Cortex of kidney (tissue), 1 donor: ENCODE data around the gene TUSC2.

Experiments used
- DNase-seq: peaks from one replicate; lab custom pipeline; 2025; lab: John Stamatoyannopoulos, UW

The TUSC2 gene

GRCh38 chr3:50354186-50354764, 26.3 kb upstream of the TUSC2 start:
- DNase-seq: no peak

GRCh38 chr3:50353245-50354004, 25.4 kb upstream of the TUSC2 start:
- DNase-seq: no peak

- DNase-seq: no peak
These were observed 24.8 kb upstream of the TUSC2 start for GRCh38 chr3:50352781-50353180.

GRCh38 chr3:50351323-50351697, 23.3 kb upstream of the TUSC2 start:
- DNase-seq: no peak

DNA sequence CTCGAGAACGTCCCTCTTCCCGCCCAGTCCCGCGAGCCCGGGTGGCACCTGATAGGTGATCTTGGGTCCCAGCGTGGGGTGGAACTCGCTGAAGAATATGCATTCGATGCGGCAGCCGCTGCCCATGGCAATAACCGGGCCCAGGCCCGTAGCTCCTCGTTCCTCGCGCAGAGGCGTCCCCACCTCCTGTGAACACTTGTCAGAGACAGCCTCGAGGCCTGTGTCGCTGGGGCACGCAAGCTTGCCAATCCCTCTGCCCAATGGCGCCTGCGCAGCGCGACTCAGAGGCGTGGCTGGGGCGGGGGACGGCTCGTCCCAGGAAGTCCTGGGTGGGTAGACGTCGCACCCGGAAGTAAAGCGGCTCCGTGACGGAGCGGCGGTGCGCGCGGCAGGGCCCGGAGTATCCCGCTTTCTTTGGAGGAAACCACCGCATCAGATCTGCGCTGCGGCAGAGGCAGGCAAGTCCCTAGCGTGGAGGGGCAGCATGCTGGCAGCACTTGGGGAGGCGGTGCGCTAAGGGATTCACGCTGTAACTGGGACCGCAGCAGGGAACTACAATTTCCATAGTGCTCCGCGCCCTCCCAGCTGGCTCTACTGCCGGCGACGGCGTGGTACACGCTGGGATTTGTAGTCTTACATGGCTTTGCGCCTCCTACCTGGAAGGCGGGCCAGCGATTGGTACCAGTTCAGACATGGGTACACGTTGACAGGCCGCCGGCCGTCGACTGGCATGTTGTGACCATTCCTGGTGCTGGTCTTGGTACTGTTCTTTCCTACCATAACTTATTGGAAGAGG, 22.7 kb upstream of the TUSC2 start, which contains the start of the genes CYB561D2 and NPRL2:
Gene CYB561D2, plus strand, starts transcription at position 336 of the 796 bp plus-strand sequence. CDS start 572 bp downstream, outside the sequence.
Gene NPRL2, minus strand, starts transcription at position 249 of the 796 bp plus-strand sequence. Its CDS starts 123 bp downstream, at position 126.
- peak; percentile 65 for DNase-seq

GRCh38 chr3:50350213-50350526, 22.1 kb upstream of the TUSC2 start:
- no peak for DNase-seq

- DNase-seq: no peak
These were observed 19.3 kb upstream of the TUSC2 start for GRCh38 chr3:50347187-50347813.

DNA sequence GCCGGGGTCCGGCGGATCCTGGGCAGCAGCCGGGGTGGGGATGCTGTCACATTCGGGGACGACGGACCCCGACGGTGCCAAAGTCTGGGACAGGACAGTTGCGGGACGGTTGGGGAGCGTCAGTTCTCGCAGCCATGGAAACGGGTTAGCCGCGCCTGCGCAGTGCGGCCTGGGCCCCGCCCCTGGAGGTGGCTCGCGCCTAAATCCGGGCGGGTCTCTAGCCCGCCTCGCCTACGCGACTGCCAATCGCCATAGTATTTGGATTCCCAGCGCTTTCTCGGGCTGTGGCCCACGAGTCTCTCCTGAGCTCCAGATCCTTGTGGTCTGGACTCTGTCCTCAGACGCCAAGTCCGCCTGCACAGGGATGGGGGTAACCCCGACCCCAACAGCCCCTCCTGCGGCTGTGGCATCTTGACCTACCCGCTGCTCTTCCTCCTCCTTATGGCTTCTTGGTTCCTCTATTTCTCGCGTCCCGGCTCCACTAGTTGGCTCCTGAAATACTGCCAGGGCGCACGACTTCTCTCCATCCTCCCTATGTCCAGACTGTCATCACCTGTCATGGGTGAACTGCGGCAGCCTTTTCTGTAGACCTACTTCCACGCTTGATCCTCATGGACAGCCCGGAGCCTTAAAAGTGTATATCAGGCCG, 17.7 kb upstream of the TUSC2 start, which contains the start of gene ZMYND10:
Gene ZMYND10, minus strand, starts transcription at position 147 of the 649 bp plus-strand sequence. CDS start 153 bp downstream, outside the sequence.
- no peak for DNase-seq

DNA sequence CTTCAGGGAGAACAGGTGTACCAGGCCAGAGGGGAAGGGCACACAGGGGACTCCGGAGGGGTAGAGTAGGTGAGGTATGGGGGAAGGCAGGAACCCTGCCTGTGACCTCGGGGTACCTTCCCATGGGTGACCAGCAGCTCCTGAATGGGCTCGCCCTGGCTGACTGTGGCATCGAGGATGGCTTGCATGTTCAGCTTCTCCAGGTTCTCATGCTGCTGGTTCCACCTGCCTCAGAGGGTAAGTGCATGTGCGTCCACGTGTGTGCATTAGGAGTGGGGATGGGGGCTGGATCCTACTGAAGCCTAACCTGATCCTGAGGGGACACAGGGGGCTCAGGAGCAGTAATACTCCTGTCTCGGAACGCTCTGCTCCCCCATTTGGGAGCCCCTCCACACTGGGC, 17.0 kb upstream of the TUSC2 start:
- no peak for DNase-seq

DNA sequence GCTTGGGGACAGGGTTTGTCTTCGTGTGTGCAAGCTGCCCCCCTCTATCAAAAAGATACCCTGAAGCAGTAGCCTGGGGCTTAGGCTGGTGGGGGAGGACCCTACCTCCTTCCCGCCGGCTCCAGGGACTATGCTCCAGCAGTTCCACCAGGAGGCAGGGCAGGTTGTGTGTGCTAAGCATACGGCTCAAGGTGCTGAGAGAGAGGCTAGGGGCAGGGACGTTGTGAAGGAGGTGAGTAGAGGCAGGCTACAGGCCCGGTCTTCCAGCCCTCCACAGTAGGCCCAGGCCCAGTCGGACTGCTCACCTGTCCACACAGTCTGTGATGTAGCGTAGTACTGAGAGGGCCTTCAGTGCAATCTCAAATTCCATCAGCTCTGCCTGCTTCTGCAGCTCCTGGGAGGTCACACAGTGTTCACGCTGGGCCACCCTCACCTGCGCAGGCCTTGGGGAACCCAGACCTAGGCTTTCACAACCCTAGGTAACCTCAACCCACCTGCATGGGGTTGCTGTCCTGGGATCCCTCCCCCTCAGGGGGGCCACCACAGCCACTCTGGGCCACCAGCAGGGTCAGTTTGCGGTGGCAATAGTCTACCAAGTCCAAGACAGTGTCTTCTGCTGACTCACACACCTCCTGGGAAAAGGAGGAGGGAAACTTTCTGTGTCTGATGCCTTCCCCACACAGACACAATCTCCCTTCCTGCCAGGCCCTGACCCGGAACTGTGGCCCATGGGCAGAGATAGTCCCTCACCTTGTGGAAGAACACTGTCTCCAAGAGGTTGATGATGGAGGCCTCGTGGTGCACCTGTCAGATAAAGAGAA, 15.0 kb upstream of the TUSC2 start:
- no peak for DNase-seq

DNA sequence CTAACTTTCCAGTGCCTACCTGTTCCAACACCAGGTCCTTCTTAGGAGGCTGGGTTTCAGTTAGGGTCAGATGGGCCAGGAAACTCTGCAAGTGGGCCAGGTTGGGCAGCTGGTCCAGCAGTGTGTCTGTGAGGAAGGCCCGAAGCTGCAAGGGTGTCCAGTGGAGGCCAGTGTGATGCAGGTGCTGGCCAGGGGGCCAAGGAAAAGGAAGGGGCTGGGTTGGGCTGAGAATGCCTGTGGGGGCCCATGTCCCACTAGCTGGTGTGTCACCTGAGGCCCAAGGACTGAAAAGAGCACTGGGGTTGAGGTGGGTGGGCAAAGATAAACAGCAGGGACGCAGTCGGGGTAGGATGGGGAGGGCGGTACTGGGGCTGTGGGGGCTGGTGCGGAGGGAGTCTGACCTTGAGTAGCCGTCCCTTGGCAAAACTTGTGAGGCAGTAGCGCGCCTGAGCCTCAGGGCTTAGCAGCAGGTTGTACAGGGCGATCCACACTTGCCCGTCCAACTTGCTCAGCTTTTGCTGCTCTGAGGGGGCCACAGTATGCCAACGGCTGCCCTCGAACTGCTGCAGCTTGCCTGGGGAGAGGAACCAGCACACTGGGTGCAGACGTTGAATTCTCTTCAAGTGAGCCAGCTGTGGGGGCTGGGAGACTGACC, 14.1 kb upstream of the TUSC2 start:
- DNase-seq: no peak

- DNase-seq: no peak
These were observed 13.5 kb upstream of the TUSC2 start for GRCh38 chr3:50341537-50341936.

DNA sequence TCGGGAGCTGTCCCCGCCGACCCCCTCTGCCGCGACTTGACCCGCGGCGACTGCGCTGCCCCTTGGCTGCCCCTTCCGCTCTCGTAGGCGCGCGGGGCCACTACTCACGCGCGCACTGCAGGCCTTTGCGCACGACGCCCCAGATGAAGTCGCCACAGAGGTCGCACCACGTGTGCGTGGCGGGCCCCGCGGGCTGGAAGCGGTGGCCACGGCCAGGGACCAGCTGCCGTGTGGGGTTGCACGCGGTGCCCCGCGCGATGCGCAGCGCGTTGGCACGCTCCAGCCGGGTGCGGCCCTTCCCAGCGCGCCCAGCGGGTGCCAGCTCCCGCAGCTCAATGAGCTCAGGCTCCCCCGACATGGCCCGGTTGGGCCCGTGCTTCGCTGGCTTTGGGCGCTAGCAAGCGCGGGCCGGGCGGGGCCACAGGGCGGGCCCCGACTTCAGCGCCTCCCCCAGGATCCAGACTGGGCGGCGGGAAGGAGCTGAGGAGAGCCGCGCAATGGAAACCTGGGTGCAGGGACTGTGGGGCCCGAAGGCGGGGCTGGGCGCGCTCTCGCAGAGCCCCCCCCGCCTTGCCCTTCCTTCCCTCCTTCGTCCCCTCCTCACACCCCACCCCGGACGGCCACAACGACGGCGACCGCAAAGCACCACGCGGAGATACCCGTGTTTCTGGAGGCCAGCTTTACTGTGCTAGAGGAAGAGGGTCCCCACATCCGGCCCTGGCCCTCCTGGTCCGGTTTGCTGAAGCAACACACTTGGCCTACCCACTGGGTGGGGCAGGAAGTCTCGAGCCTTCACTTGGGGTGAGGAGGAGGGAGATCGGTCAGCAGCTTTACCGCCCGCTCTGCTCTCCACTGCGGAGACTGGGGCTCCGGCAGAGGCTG, 12.7 kb upstream of the TUSC2 start, which contains the start of gene RASSF1:
Gene RASSF1, minus strand, starts transcription at position 389 of the 882 bp plus-strand sequence. Its CDS starts 31 bp downstream, at position 358.
- DNase-seq: no peak

- no peak for DNase-seq
These were observed 12.1 kb upstream of the TUSC2 start for GRCh38 chr3:50340147-50340447.

DNA sequence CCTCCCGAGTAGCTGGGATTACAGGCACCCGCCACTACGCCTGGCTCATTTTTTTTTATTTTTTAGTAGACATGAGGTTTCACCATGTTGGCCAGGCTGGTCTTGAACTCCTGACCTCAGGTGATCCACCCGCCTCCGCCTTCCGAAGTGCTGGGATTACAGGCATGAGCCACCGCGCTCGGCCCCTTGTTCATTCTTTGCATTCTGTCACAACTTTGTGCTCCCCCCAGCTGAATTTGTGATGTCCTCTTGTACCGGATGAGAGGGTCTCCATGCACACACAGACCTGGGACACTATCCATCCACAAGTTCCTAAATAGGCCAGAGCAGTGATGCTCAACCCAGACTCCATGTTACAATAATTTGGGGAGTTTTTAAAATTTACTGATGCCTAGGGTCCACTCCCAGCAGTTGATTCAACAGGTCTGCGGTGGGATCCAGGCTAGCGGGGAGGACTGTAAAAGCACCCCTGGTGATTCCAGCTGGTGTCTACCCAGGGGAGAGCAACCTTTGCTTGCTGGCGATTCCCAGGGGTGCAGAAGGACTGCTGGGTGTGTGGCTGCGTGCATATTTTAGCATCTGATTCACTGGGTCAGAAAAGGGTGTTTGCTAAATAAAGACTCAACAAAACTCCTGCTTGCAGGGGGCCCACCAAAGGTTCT, 11.6 kb upstream of the TUSC2 start:
- no peak for DNase-seq

DNA sequence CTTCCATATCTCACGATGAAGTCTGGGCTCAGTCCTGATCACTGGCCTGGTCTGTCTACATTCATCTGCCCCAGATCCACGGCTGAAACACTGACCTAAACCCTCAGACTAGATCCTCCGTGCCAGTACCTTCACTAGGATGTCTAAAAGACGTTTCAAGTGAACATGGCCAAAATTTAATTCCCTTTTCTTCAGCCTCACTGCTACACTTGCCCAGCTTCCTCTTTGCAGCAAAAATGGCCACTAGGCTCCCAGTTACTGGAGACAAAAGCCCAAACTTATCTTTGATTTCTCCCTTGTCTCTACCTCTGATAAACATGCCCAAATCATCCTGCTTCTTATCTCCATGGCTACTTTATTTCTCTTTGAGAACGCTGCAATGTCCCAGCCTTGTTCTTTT, 10.9 kb upstream of the TUSC2 start:
- no peak for DNase-seq

- DNase-seq: peak; percentile 91
These were observed 9.3 kb upstream of the TUSC2 start for GRCh38 chr3:50337175-50337861.

GRCh38 chr3:50336452-50337174, 8.6 kb upstream of the TUSC2 start:
- no peak for DNase-seq
